ENCODE data around the gene KCNMB1. TPM values are rescaled to one million over a fixed set of nuclear protein-coding genes. Genes with fewer than 3 reads are reported as not detected.

The KCNMB1 gene
- total RNA-seq, 1 donor from 2014 or later = 2.5 TPM

GRCh38 chr5:170416526-170416925 lies 27.4 kb upstream of the KCNMB1 start:
- H3K27ac ChIP-seq = no peak overlapping the region
- no peaks in the 10 kb centered on the region for H3K9me3 ChIP-seq
- H3K36me3 ChIP-seq = no peaks in the 10 kb centered on the region
- no peak for TF ChIP-seq CTCF (IDR thresholded peaks at IDR 0.05)
- peaks cover 13% of the 10 kb centered on the region for H3K27me3 ChIP-seq (ENCODE audit: low read depth)
- no peak overlapping the region for H3K4me3 ChIP-seq
- DNase-seq (no peak), ATAC-seq (no peak)
- intact Hi-C loops (cut with DNase I) = no loop called here
- no peaks in the 10 kb centered on the region for H3K4me1 ChIP-seq

- peaks cover 8% of the 10 kb centered on the region for H3K27me3 ChIP-seq (ENCODE audit: low read depth)
- ATAC-seq = no peak
- no peaks in the 10 kb centered on the region for H3K4me1 ChIP-seq
- H3K4me3 ChIP-seq = no peak overlapping the region
- H3K9me3 ChIP-seq = no peaks in the 10 kb centered on the region
- H3K36me3 ChIP-seq = no peaks in the 10 kb centered on the region
- intact Hi-C loops (cut with DNase I) = no loop called here
- no peak for DNase-seq
- no peak for TF ChIP-seq CTCF (IDR thresholded peaks at IDR 0.05)
- H3K27ac ChIP-seq = no peak overlapping the region
These were observed 25.6 kb upstream of the KCNMB1 start for GRCh38 chr5:170414786-170415185.

GRCh38 chr5:170413897-170414296 lies 24.7 kb upstream of the KCNMB1 start:
- no peak overlapping the region for H3K27ac ChIP-seq
- no peaks in the 10 kb centered on the region for H3K4me1 ChIP-seq
- DNase-seq = no peak
- no peak for ATAC-seq
- no peaks in the 10 kb centered on the region for H3K36me3 ChIP-seq
- no peaks in the 10 kb centered on the region for H3K9me3 ChIP-seq
- H3K4me3 ChIP-seq = no peak overlapping the region
- peaks cover 3% of the 10 kb centered on the region for H3K27me3 ChIP-seq (ENCODE audit: low read depth)
- no peak for TF ChIP-seq CTCF (IDR thresholded peaks at IDR 0.05)
- intact Hi-C loops (cut with DNase I) = no loop called here

GRCh38 chr5:170411100-170411499 lies 21.9 kb upstream of the KCNMB1 start:
- peak; percentile 9 for TF ChIP-seq CTCF (IDR thresholded peaks at IDR 0.05)
- H3K36me3 ChIP-seq = no peaks in the 10 kb centered on the region
- ATAC-seq = no peak
- no peak overlapping the region for H3K4me3 ChIP-seq
- H3K4me1 ChIP-seq = no peaks in the 10 kb centered on the region
- intact Hi-C loops (cut with DNase I) = no loop called here
- H3K27ac ChIP-seq = no peak overlapping the region
- no peaks in the 10 kb centered on the region for H3K27me3 ChIP-seq (ENCODE audit: low read depth)
- no peaks in the 10 kb centered on the region for H3K9me3 ChIP-seq
- no peak for DNase-seq

- H3K4me1 ChIP-seq = no peaks in the 10 kb centered on the region
- H3K9me3 ChIP-seq = no peaks in the 10 kb centered on the region
- TF ChIP-seq CTCF (IDR thresholded peaks at IDR 0.05) = no peak
- DNase-seq = no peak
- no peak for ATAC-seq
- intact Hi-C loops (cut with DNase I) = no loop called here
- H3K4me3 ChIP-seq = no peak overlapping the region
- no peaks in the 10 kb centered on the region for H3K36me3 ChIP-seq
- H3K27ac ChIP-seq = no peak overlapping the region
- no peaks in the 10 kb centered on the region for H3K27me3 ChIP-seq (ENCODE audit: low read depth)
These were observed 21.2 kb upstream of the KCNMB1 start for GRCh38 chr5:170410401-170410800.
